ENCODE measurements around the gene BTBD7.
A peak's percentile ranks its signal among the peaks of the same experiment; 100 is the strongest.
"Not testable (repeated sequence)": the region's sequence is repeated elsewhere in the genome, so short reads cannot be mapped to it uniquely, and the experiment has no call there.

Gene BTBD7

DNA sequence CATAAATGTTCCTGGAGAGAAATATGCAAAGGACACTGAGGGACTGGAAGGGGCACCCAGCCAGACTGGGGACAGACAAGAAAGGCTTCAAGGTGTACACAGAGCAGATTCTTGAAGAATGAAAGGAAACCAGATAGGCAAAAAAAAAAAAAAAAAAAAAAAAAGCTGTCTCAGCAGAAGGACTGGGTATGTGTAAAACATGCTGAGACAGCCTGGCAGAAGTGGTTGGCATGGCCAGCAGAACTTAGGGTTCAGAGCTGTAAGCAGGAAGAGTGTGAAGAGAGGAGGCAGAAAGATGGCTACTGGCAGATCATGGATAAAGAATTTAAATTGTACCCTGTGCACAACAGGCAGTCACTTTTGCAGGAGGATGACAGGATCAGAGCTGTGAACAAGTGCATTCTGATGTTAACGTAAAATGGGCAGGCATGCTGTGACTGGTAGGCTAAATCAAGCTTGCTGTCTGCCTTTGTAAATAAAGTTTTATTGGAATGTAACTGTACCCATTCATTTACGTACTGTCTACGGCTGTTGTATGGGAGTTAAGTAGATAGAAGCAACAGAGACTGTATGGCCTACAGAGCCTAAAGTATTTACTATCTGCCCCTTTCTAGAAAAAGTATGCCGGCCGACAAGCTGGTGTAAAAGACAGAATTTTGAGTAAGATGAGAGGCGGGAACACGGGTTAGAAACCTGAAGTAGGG, 83.6 kb downstream of the BTBD7 start:
- H3K9me3 ChIP-seq (ENCODE audit: control insufficient read depth in 2 of 2, low read length in 2 of 2), result no peaks in the 10 kb centered on the region
- H3K27ac ChIP-seq (ENCODE audit: low read depth in 2 of 2, low read length in 2 of 2), result no peak overlapping the region
- no peak overlapping the region for H3K9ac ChIP-seq (ENCODE audit: low read depth in 1 of 2, low read length in 2 of 2)
- no peak overlapping the region for H3K4me3 ChIP-seq (ENCODE audit: low read length in 2 of 2)
- peaks cover 34 to 66% of the 10 kb centered on the region in 2 donors for H3K36me3 ChIP-seq (ENCODE audit: control insufficient read depth in 2 of 2, insufficient read depth in 2 of 2, low read length in 2 of 2)
- no peaks in the 10 kb centered on the region for H3K4me1 ChIP-seq (ENCODE audit: control insufficient read depth in 2 of 2, insufficient read depth in 2 of 2, low read length in 2 of 2)
- H3K27me3 ChIP-seq (ENCODE audit: control insufficient read depth in 2 of 2, insufficient read depth in 2 of 2, low read length in 2 of 2), result no peaks in the 10 kb centered on the region

DNA sequence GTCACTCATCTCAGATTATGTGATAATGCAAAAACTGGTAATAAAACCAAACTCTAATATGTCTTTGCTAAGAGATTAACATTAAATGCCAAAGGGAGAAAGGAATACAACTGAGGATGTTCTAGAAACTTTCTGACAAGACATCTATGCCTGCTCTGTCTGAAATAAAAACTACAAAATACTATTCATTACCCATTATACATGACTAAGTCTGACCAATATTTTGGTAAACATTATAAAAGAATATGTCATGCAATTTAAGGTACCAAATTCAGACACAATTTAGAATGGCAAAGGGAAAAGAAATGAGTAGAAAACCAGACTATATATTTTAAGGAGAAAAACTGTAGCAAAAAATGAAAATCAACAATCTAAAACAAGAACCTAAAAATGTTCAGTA, 86.3 kb downstream of the BTBD7 start:
- peaks cover 45 to 78% of the 10 kb centered on the region in 2 donors for H3K36me3 ChIP-seq (ENCODE audit: control insufficient read depth in 2 of 2, insufficient read depth in 2 of 2, low read length in 2 of 2)
- H3K27me3 ChIP-seq (ENCODE audit: control insufficient read depth in 2 of 2, insufficient read depth in 2 of 2, low read length in 2 of 2), result no peaks in the 10 kb centered on the region
- H3K4me1 ChIP-seq (ENCODE audit: control insufficient read depth in 2 of 2, insufficient read depth in 2 of 2, low read length in 2 of 2), result no peaks in the 10 kb centered on the region
- H3K9me3 ChIP-seq (ENCODE audit: control insufficient read depth in 2 of 2, low read length in 2 of 2), result no peaks in the 10 kb centered on the region
- H3K27ac ChIP-seq (ENCODE audit: low read depth in 2 of 2, low read length in 2 of 2), result no peak overlapping the region
- no peak overlapping the region for H3K4me3 ChIP-seq (ENCODE audit: low read length in 2 of 2)
- no peak overlapping the region for H3K9ac ChIP-seq (ENCODE audit: low read depth in 1 of 2, low read length in 2 of 2)

DNA sequence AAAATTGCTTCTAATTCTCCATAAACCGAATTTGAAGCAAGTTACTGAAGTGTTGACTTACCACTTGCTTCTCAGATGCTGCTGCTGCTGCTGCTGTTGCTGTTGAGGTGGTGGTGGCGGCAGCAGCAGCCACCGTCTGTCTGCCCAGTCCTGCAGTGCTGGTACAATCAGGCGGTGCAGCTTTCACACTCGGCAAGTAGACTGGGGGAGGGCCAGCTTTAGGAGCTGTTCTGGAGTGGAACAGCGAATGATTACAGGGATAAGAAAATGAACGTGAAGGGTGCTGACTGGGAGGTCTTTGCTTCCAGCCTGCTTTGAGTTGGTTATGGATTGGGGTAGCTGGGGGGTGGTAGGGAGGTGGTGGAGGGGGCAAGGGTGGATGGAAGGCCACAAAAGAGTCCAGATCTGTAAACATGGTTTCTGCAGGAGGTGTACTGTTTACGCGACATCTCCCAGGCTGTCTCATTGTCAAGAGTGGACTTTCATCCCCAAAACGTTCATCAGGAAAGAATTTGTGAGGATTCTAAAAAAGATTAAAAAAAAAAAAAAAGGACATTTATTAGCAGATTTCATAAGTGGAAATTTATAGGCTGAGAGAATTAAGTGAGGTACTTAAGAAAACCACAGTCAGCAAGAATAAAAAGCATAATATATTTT, 86.9 kb downstream of the BTBD7 start:
- Histone ChIP-seq H3K9ac (ENCODE audit: low read depth in 1 of 2, low read length in 2 of 2) (no peak overlapping the region), H3K4me3 (ENCODE audit: low read length in 2 of 2) (no peak overlapping the region), H3K4me1 (ENCODE audit: control insufficient read depth in 2 of 2, insufficient read depth in 2 of 2, low read length in 2 of 2) (no peaks in the 10 kb centered on the region), H3K27ac (ENCODE audit: low read depth in 2 of 2, low read length in 2 of 2) (no peak overlapping the region), H3K9me3 (ENCODE audit: control insufficient read depth in 2 of 2, low read length in 2 of 2) (no peaks in the 10 kb centered on the region), H3K36me3 (ENCODE audit: control insufficient read depth in 2 of 2, insufficient read depth in 2 of 2, low read length in 2 of 2) (peaks cover 40 to 74% of the 10 kb centered on the region in 2 donors), H3K27me3 (ENCODE audit: control insufficient read depth in 2 of 2, insufficient read depth in 2 of 2, low read length in 2 of 2) (no peaks in the 10 kb centered on the region)

DNA sequence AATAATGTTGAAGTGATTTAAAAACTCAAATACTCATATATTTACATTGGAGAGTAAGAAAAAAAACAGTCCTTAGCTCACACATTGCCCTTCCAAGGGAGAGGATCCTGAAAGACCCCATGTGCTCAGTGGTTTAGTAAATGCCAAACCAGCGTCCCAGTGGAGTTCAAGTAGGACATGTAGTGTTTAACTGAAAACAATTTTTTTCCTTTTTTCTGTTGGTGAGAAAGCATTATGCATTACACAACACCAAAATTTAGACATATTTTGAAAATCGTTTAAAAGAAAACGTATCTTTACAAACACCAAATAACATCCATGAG, 92.2 kb downstream of the BTBD7 start:
- peaks cover 26 to 40% of the 10 kb centered on the region in 2 donors for H3K36me3 ChIP-seq (ENCODE audit: control insufficient read depth in 2 of 2, insufficient read depth in 2 of 2, low read length in 2 of 2)
- no peak overlapping the region for H3K27ac ChIP-seq (ENCODE audit: low read depth in 2 of 2, low read length in 2 of 2)
- no peaks in the 10 kb centered on the region for H3K9me3 ChIP-seq (ENCODE audit: control insufficient read depth in 2 of 2, low read length in 2 of 2)
- H3K4me3 ChIP-seq (ENCODE audit: low read length in 2 of 2), result no peak overlapping the region
- no peaks in the 10 kb centered on the region for H3K4me1 ChIP-seq (ENCODE audit: control insufficient read depth in 2 of 2, insufficient read depth in 2 of 2, low read length in 2 of 2)
- H3K9ac ChIP-seq (ENCODE audit: low read depth in 1 of 2, low read length in 2 of 2), result no peak overlapping the region
- H3K27me3 ChIP-seq (ENCODE audit: control insufficient read depth in 2 of 2, insufficient read depth in 2 of 2, low read length in 2 of 2), result no peaks in the 10 kb centered on the region

DNA sequence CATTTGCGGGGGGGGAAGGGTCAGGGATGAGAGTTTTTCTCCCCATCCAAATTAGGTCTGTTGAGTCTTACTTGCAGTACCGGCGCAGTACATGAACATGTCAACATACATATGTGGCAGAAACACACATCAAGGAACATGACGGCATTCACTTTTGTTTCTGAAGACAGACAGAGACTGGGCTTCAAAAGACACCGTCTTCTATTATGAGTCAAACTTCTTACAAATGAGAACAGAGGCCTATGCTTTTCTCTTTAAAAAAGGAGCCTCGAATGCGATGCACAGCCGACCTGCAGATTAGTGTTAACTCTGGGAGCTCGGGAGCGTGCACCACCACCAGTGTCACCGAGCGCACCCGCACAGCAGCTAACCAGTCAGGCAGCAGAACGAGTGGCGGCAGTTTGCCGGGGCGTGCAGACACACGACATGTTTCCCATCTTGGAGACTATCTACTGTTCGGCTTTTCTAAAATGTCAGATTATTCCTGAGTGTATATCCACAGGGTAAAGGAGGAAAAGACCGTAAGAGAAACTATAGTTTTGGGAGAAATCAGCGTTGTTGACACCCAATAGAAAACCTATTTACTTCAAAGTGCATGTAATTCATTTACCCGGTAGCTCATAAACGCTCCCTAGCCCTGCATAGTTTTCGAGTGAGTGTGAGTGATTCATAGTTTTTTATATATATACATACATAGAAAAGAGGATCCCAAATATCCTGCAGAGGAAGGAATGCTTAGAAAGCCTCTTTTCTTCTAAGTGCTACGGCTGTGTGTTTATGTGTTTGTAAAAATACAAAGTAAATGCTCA, 92.8 kb downstream of the BTBD7 start:
- peaks cover 21 to 35% of the 10 kb centered on the region in 2 donors for H3K36me3 ChIP-seq (ENCODE audit: control insufficient read depth in 2 of 2, insufficient read depth in 2 of 2, low read length in 2 of 2)
- no peaks in the 10 kb centered on the region for H3K27me3 ChIP-seq (ENCODE audit: control insufficient read depth in 2 of 2, insufficient read depth in 2 of 2, low read length in 2 of 2)
- no peak overlapping the region for H3K27ac ChIP-seq (ENCODE audit: low read depth in 2 of 2, low read length in 2 of 2)
- no peak overlapping the region for H3K9ac ChIP-seq (ENCODE audit: low read depth in 1 of 2, low read length in 2 of 2)
- H3K9me3 ChIP-seq (ENCODE audit: control insufficient read depth in 2 of 2, low read length in 2 of 2), result no peaks in the 10 kb centered on the region
- H3K4me1 ChIP-seq (ENCODE audit: control insufficient read depth in 2 of 2, insufficient read depth in 2 of 2, low read length in 2 of 2), result no peaks in the 10 kb centered on the region
- no peak overlapping the region for H3K4me3 ChIP-seq (ENCODE audit: low read length in 2 of 2)

DNA sequence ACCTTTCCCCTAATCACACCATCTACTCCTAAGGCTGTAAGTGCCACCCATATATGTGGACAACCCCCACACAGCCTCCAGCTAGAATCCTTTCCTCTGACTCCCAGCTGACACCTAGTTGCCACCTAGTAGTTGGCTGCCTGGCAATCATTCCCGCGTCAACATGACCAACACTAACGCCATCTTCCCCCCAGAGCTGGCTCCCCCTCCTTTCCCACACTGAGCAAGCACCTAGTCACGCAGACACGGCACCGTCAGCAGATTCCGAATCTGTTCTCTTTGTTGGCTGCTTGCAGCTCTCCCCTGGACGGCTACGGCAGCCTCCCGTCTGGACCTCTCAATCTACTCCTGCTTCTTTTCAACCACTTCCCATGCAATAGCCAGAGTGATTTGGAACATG, 98.0 kb downstream of the BTBD7 start:
- no peaks in the 10 kb centered on the region for H3K27me3 ChIP-seq (ENCODE audit: control insufficient read depth in 2 of 2, insufficient read depth in 2 of 2, low read length in 2 of 2)
- H3K9me3 ChIP-seq (ENCODE audit: control insufficient read depth in 2 of 2, low read length in 2 of 2), result no peaks in the 10 kb centered on the region
- no peak overlapping the region for H3K9ac ChIP-seq (ENCODE audit: low read depth in 1 of 2, low read length in 2 of 2)
- H3K4me3 ChIP-seq (ENCODE audit: low read length in 2 of 2), result no peak overlapping the region
- no peak overlapping the region for H3K27ac ChIP-seq (ENCODE audit: low read depth in 2 of 2, low read length in 2 of 2)
- peaks cover 0 to 6% of the 10 kb centered on the region in 2 donors for H3K36me3 ChIP-seq (ENCODE audit: control insufficient read depth in 2 of 2, insufficient read depth in 2 of 2, low read length in 2 of 2)
- peaks cover 0 to 8% of the 10 kb centered on the region in 2 donors for H3K4me1 ChIP-seq (ENCODE audit: control insufficient read depth in 2 of 2, insufficient read depth in 2 of 2, low read length in 2 of 2)

DNA sequence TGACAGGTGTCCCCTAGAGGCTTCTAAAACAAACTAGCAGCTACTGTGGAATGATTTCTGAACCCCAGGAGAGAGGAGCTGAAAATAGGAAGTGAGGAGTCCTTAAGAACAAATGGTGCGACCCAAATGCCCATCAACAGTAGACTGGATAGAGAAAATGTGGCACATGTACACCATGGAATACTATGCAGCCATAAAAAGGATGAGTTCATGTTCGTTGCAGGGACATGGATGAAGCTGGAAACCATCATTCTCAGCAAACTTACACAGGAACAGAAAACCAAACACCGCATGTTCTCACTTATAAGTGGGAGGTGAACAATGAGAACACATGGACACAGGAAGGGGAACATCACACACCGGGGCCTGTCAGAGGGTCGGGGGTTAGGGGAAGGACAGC, 99.8 kb downstream of the BTBD7 start:
- peaks cover 3 to 11% of the 10 kb centered on the region in 2 donors for H3K36me3 ChIP-seq (ENCODE audit: control insufficient read depth in 2 of 2, insufficient read depth in 2 of 2, low read length in 2 of 2)
- H3K27ac ChIP-seq (ENCODE audit: low read depth in 2 of 2, low read length in 2 of 2); H3K9ac ChIP-seq (ENCODE audit: low read depth in 1 of 2, low read length in 2 of 2); H3K4me1 ChIP-seq (ENCODE audit: control insufficient read depth in 2 of 2, insufficient read depth in 2 of 2, low read length in 2 of 2); H3K4me3 ChIP-seq (ENCODE audit: low read length in 2 of 2); H3K27me3 ChIP-seq (ENCODE audit: control insufficient read depth in 2 of 2, insufficient read depth in 2 of 2, low read length in 2 of 2); H3K9me3 ChIP-seq (ENCODE audit: control insufficient read depth in 2 of 2, low read length in 2 of 2): not testable (repeated sequence)

DNA sequence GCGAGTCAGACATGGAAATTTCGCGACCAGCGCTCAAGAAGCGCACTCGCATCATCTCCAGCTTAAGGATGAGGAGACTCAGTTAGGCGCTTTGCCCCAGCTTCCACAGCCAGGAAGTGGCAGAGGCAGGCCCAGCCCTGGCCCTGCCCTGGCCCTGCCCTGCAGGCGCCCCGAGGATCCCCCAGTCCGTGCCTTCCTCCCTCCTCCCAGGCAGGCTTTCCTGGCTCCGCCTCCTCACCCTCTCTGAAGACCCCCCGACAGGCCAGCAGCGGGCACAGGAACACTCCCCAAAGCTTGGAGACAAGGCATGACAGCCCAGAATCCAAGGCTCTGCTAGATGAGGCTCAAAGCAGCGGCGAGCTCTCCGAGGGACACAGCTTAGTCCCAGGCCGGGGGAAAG, 100.7 kb downstream of the BTBD7 start:
- H3K4me3 ChIP-seq (ENCODE audit: low read length in 2 of 2), result no peak overlapping the region
- peaks cover 12 to 17% of the 10 kb centered on the region in 2 donors for H3K36me3 ChIP-seq (ENCODE audit: control insufficient read depth in 2 of 2, insufficient read depth in 2 of 2, low read length in 2 of 2)
- H3K4me1 ChIP-seq (ENCODE audit: control insufficient read depth in 2 of 2, insufficient read depth in 2 of 2, low read length in 2 of 2), result peaks cover 0 to 8% of the 10 kb centered on the region in 2 donors
- no peak overlapping the region for H3K9ac ChIP-seq (ENCODE audit: low read depth in 1 of 2, low read length in 2 of 2)
- H3K27ac ChIP-seq (ENCODE audit: low read depth in 2 of 2, low read length in 2 of 2), result no peak overlapping the region
- no peaks in the 10 kb centered on the region for H3K9me3 ChIP-seq (ENCODE audit: control insufficient read depth in 2 of 2, low read length in 2 of 2)
- no peaks in the 10 kb centered on the region for H3K27me3 ChIP-seq (ENCODE audit: control insufficient read depth in 2 of 2, insufficient read depth in 2 of 2, low read length in 2 of 2)

DNA sequence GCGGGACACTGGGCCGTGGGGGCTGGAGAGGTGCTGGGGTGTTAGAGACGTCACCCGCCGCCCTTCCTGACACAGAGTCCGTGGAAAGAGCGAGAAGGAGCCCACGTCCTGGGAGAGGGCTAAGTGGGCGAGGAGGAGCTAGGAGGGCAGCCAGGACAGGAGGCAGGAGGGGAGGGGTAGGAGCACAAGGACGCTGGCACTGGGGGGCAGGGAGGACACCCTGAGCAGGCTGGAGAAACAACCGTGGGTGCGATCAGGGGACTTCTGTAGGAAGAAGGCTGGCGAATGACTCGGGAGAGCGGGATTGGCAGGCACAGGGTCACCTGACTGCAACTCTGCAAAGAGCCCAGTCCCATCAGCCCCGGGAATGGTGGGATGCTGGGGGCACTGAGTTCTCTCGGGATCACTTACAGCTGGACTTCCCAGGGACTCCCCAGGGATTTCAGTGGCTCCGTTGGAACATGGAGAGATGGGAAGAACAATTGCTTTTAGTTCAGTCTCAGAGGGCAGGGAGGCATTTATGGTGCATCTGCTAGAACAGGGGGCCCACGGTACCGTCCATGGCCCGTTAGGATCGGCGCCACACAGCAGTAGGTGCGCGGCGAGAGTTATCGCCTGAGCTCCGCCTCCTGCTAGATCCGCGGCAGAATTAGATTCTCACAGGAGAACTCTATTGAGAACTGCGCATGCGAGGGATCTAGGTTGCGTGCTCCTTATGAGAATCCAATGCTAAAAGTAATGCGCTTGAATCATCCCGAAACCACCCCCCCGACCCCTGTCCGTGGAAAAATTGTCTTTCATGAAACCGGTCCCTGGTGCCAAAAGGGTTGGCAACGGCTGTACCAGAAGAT, 101.5 kb downstream of the BTBD7 start:
- peaks cover 16 to 21% of the 10 kb centered on the region in 2 donors for H3K36me3 ChIP-seq (ENCODE audit: control insufficient read depth in 2 of 2, insufficient read depth in 2 of 2, low read length in 2 of 2)
- H3K4me3 ChIP-seq (ENCODE audit: low read length in 2 of 2), result peak overlapping the region; percentile 36 to 48
- H3K27me3 ChIP-seq (ENCODE audit: control insufficient read depth in 2 of 2, insufficient read depth in 2 of 2, low read length in 2 of 2), result no peaks in the 10 kb centered on the region
- H3K9me3 ChIP-seq (ENCODE audit: control insufficient read depth in 2 of 2, low read length in 2 of 2), result no peaks in the 10 kb centered on the region
- H3K4me1 ChIP-seq (ENCODE audit: control insufficient read depth in 2 of 2, insufficient read depth in 2 of 2, low read length in 2 of 2), result peaks cover 0 to 8% of the 10 kb centered on the region in 2 donors
- H3K27ac ChIP-seq (ENCODE audit: low read depth in 2 of 2, low read length in 2 of 2), result no peak overlapping the region
- H3K9ac ChIP-seq (ENCODE audit: low read depth in 1 of 2, low read length in 2 of 2), result no peak overlapping the region

All from mucosa of rectum (tissue), 2 donors.